Pons (tissue), 1 donor: ENCODE data around the gene DAD1.

Experiments
- DNase-seq: peaks from one replicate; pipeline ENCODE4 v3.0.0-alpha.2; 2016; ENCODE audit warnings: low spot score

Gene DAD1

GRCh38 chr14:22517117-22517720 is 71.8 kb downstream of the DAD1 start:
- no peak for DNase-seq

DNA sequence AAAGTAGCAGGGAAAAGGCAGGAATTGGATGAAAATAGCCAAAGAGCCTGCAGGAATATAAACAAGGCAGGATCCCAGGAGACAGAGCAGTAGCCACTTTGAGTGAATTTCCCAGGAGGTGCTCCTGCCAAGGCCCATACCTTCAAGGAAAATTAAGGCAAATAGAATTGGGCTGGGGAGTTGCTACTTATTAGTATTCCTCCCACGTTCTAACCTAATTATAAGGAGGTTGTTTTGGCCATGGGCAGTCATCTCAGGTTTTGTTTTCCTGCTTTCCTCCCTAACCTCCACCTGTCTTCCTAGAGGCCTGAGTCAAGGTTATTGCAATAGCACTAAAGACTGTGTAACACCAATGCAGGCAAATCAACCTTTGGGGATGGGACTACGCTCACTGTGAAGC is 73.1 kb downstream of the DAD1 start:
- peak; percentile 9 for DNase-seq
